ENCODE measurements around the gene ATP8B3. TPM values are rescaled to one million over a fixed set of nuclear protein-coding genes. Genes with fewer than 3 reads are reported as not detected.

The ATP8B3 gene
- total RNA-seq, 1 donor from 2014 or later: 3.0 TPM

GRCh38 chr19:1830978-1831377, 18.9 kb upstream of the ATP8B3 start:
- peaks cover 2% of the 10 kb centered on the region for H3K4me1 ChIP-seq (ENCODE audit: insufficient read depth, low read length)
- peaks cover 65% of the 10 kb centered on the region for H4K20me1 ChIP-seq (ENCODE audit: insufficient read depth, low read length)
- H3K36me3 Mint-ChIP-seq (ENCODE audit: low read depth, unreplicated experiment): peaks cover 6% of the 10 kb centered on the region
- no peaks in the 10 kb centered on the region for H3K36me3 ChIP-seq (ENCODE audit: insufficient read depth, low read length)
- H3K4me1 Mint-ChIP-seq (ENCODE audit: low read depth, unreplicated experiment): peaks cover 2% of the 10 kb centered on the region
- no peaks in the 10 kb centered on the region for H3K27me3 Mint-ChIP-seq (ENCODE audit: low read depth, unreplicated experiment)
- FAIRE-seq (no peak), DNase-seq (ENCODE audit: low read depth) (no peak)
- H3K9me3 Mint-ChIP-seq (ENCODE audit: unreplicated experiment): no peaks in the 10 kb centered on the region
- no peak overlapping the region for H2AFZ ChIP-seq (ENCODE audit: low read depth, low read length)
- TF ChIP-seq, protein P1, sequence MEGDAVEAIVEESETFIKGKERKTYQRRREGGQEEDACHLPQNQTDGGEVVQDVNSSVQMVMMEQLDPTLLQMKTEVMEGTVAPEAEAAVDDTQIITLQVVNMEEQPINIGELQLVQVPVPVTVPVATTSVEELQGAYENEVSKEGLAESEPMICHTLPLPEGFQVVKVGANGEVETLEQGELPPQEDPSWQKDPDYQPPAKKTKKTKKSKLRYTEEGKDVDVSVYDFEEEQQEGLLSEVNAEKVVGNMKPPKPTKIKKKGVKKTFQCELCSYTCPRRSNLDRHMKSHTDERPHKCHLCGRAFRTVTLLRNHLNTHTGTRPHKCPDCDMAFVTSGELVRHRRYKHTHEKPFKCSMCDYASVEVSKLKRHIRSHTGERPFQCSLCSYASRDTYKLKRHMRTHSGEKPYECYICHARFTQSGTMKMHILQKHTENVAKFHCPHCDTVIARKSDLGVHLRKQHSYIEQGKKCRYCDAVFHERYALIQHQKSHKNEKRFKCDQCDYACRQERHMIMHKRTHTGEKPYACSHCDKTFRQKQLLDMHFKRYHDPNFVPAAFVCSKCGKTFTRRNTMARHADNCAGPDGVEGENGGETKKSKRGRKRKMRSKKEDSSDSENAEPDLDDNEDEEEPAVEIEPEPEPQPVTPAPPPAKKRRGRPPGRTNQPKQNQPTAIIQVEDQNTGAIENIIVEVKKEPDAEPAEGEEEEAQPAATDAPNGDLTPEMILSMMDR (IDR thresholded peaks at IDR 0.05; ENCODE audit: insufficient read depth, low read depth, low read length): no peak
- TF ChIP-seq EZH2 (IDR thresholded peaks at IDR 0.05; ENCODE audit: insufficient read depth, low read length): no peak
- no peak overlapping the region for H3K9ac ChIP-seq (ENCODE audit: low read length)
- no peak overlapping the region for H3K27ac ChIP-seq (ENCODE audit: low read depth, low read length)
- no peak overlapping the region for H3K4me3 ChIP-seq (ENCODE audit: insufficient read depth, low read depth, low read length)
- no peaks in the 10 kb centered on the region for H3K27me3 ChIP-seq (ENCODE audit: insufficient read depth, low read length)
- H3K4me3 Mint-ChIP-seq (ENCODE audit: unreplicated experiment): no peak overlapping the region
- no peak overlapping the region for H3K27ac Mint-ChIP-seq (ENCODE audit: unreplicated experiment)
- peaks cover 52% of the 10 kb centered on the region for H3K79me2 ChIP-seq (ENCODE audit: insufficient read depth, low read length)
- H3K9me3 ChIP-seq (ENCODE audit: insufficient read depth, low read depth, low read length): no peaks in the 10 kb centered on the region
- H3K4me2 ChIP-seq (ENCODE audit: low read length): no peak overlapping the region

- H3K36me3 ChIP-seq (ENCODE audit: insufficient read depth, low read length): no peaks in the 10 kb centered on the region
- FAIRE-seq: no peak
- H3K27me3 Mint-ChIP-seq (ENCODE audit: low read depth, unreplicated experiment): no peaks in the 10 kb centered on the region
- TF ChIP-seq, protein P1 (IDR thresholded peaks at IDR 0.05; ENCODE audit: insufficient read depth, low read depth, low read length): no peak
- TF ChIP-seq EZH2 (IDR thresholded peaks at IDR 0.05; ENCODE audit: insufficient read depth, low read length): no peak
- no peak overlapping the region for H3K9ac ChIP-seq (ENCODE audit: low read length)
- H3K4me1 ChIP-seq (ENCODE audit: insufficient read depth, low read length): peaks cover 2% of the 10 kb centered on the region
- no peak overlapping the region for H3K4me3 ChIP-seq (ENCODE audit: insufficient read depth, low read depth, low read length)
- peaks cover 6% of the 10 kb centered on the region for H3K36me3 Mint-ChIP-seq (ENCODE audit: low read depth, unreplicated experiment)
- peaks cover 4% of the 10 kb centered on the region for H3K4me1 Mint-ChIP-seq (ENCODE audit: low read depth, unreplicated experiment)
- H3K27ac Mint-ChIP-seq (ENCODE audit: unreplicated experiment): no peak overlapping the region
- H3K4me2 ChIP-seq (ENCODE audit: low read length): no peak overlapping the region
- H3K27ac ChIP-seq (ENCODE audit: low read depth, low read length): no peak overlapping the region
- no peaks in the 10 kb centered on the region for H3K9me3 ChIP-seq (ENCODE audit: insufficient read depth, low read depth, low read length)
- no peak overlapping the region for H3K4me3 Mint-ChIP-seq (ENCODE audit: unreplicated experiment)
- no peaks in the 10 kb centered on the region for H3K9me3 Mint-ChIP-seq (ENCODE audit: unreplicated experiment)
- H3K27me3 ChIP-seq (ENCODE audit: insufficient read depth, low read length): no peaks in the 10 kb centered on the region
- no peak for DNase-seq (ENCODE audit: low read depth)
- no peak overlapping the region for H2AFZ ChIP-seq (ENCODE audit: low read depth, low read length)
- peaks cover 65% of the 10 kb centered on the region for H4K20me1 ChIP-seq (ENCODE audit: insufficient read depth, low read length)
- H3K79me2 ChIP-seq (ENCODE audit: insufficient read depth, low read length): peaks cover 52% of the 10 kb centered on the region
Measured at GRCh38 chr19:1830568-1830967, 18.5 kb upstream of the ATP8B3 start.

DNA sequence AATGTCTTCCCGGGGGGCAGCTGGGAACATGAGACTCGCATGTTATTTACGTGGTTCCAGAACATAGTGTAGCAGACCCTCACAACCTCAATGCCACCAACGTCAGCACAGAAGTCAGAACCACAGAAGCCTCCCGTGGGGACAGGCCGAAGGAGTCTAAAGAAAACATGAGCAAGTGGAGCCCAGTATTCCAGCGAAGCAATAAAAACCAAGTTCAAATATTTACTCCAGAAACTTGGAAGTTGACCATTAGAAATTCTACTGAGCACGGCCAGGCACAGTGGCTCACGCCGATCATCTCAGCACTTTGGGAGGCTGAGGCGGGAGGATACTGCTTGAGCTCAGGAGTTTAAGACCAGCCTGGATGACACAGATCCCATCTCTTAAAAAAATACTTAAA, 17.9 kb upstream of the ATP8B3 start:
- H3K4me3 Mint-ChIP-seq (ENCODE audit: unreplicated experiment): no peak overlapping the region
- H4K20me1 ChIP-seq (ENCODE audit: insufficient read depth, low read length): peaks cover 59% of the 10 kb centered on the region
- no peak for FAIRE-seq

More for the DNA sequence above, 17.9 kb upstream of the ATP8B3 start:
- Histone ChIP-seq H3K9ac (ENCODE audit: low read length) (no peak overlapping the region), H3K36me3 (ENCODE audit: insufficient read depth, low read length) (no peaks in the 10 kb centered on the region), H3K4me3 (ENCODE audit: insufficient read depth, low read depth, low read length) (no peak overlapping the region), H3K4me1 (ENCODE audit: insufficient read depth, low read length) (peaks cover 2% of the 10 kb centered on the region), H3K27me3 (ENCODE audit: insufficient read depth, low read length) (no peaks in the 10 kb centered on the region), H3K27ac (ENCODE audit: low read depth, low read length) (no peak overlapping the region), H3K79me2 (ENCODE audit: insufficient read depth, low read length) (peaks cover 47% of the 10 kb centered on the region), H3K9me3 (ENCODE audit: insufficient read depth, low read depth, low read length) (no peaks in the 10 kb centered on the region), H2AFZ (ENCODE audit: low read depth, low read length) (no peak overlapping the region), H3K4me2 (ENCODE audit: low read length) (no peak overlapping the region)
- DNase-seq (ENCODE audit: low read depth): no peak
- no peaks in the 10 kb centered on the region for H3K27me3 Mint-ChIP-seq (ENCODE audit: low read depth, unreplicated experiment)
- peaks cover 4% of the 10 kb centered on the region for H3K4me1 Mint-ChIP-seq (ENCODE audit: low read depth, unreplicated experiment)
- no peak overlapping the region for H3K27ac Mint-ChIP-seq (ENCODE audit: unreplicated experiment)
- TF ChIP-seq, protein P1 (IDR thresholded peaks at IDR 0.05; ENCODE audit: insufficient read depth, low read depth, low read length): no peak
- TF ChIP-seq EZH2 (IDR thresholded peaks at IDR 0.05; ENCODE audit: insufficient read depth, low read length): no peak
- H3K9me3 Mint-ChIP-seq (ENCODE audit: unreplicated experiment): no peaks in the 10 kb centered on the region
- peaks cover 6% of the 10 kb centered on the region for H3K36me3 Mint-ChIP-seq (ENCODE audit: low read depth, unreplicated experiment)
